HEK293 (cell line): ENCODE measurements around the gene FOXB1.
A peak's percentile ranks its signal among the peaks of the same experiment; 100 is the strongest.

Experiments used
- CTCF ChIA-PET: fragments of 350-600 bp; formaldehyde crosslinking; extraction: SDS; loops from one replicate; lab custom pipeline; 2021; ENCODE audit warnings: antibody characterized with exemption; lab: Yijun Ruan, JAX
- POLR2A ChIA-PET: fragments of 300-600 bp; formaldehyde crosslinking; extraction: SDS; loops from one replicate; lab custom pipeline; 2020; ENCODE audit warnings: antibody characterized with exemption, inconsistent platforms; lab: Yijun Ruan, JAX
- H3K27ac ChIP-seq: fragments of 200-500 bp; sonication (Bioruptor generic); 2 replicates; pipeline ENCODE4 v1.5.1; 2014; ENCODE audit warnings: low read depth, low read length, control low read depth, inconsistent platforms; ENCODE audit errors: extremely low read depth
- H3K36me3 ChIP-seq, 2 experiments: fragments of 200-500 bp in 1 of 2; sonication (Bioruptor generic) in 1 of 2; 1 replicate in 1 of 2; 2 replicates in 1 of 2; pipeline ENCODE4 v1.5.1; 2014 to 2017; ENCODE audit warnings: inconsistent platforms in 2 of 2, low read length in 2 of 2; ENCODE audit not compliant: control insufficient read depth in 2 of 2, insufficient read depth in 1 of 2
- H3K4me1 ChIP-seq: fragments of 200-500 bp; sonication (Bioruptor generic); 2 replicates; pipeline ENCODE4 v1.5.1; 2014; ENCODE audit warnings: mild to moderate bottlenecking, low read length, inconsistent platforms; ENCODE audit not compliant: control insufficient read depth, insufficient read depth
- H3K4me3 ChIP-seq: 2 replicates; pipeline ENCODE4 v1.5.1; 2011; ENCODE audit warnings: low read depth, mild to moderate bottlenecking, control low read depth, low read length, moderate library complexity
- H3K9me3 ChIP-seq: fragments of 200-500 bp; sonication (Bioruptor generic); 2 replicates; pipeline ENCODE4 v1.5.1; 2014; ENCODE audit warnings: low read depth, low read length, inconsistent platforms; ENCODE audit not compliant: control insufficient read depth, insufficient read depth
- BCL11A ChIP-seq: fragments of 450-650 bp; formaldehyde crosslinking; IDR thresholded peaks from 2 replicates; pipeline ENCODE4 v1.5.1; 2016; ENCODE audit warnings: low read depth, missing biosample characterization, missing genetic modification characterization
- HOXC10 ChIP-seq: sonication (generic); formaldehyde crosslinking; IDR thresholded peaks from 2 replicates; pipeline ENCODE4 v1.8.1; 2023; ENCODE audit warnings: mild to moderate bottlenecking, missing genetic modification reagents
- PRDM1 ChIP-seq: fragments of 450-650 bp; formaldehyde crosslinking; IDR thresholded peaks from 2 replicates; pipeline ENCODE4; 2016; ENCODE audit warnings: missing biosample characterization, missing genetic modification characterization
- ZBTB17 ChIP-seq: fragments of 450-650 bp; formaldehyde crosslinking; IDR thresholded peaks from 2 replicates; pipeline ENCODE4 v1.5.1; 2016; ENCODE audit warnings: missing biosample characterization, missing genetic modification characterization
- ZBTB20 ChIP-seq: fragments of 450-650 bp; formaldehyde crosslinking; IDR thresholded peaks from 2 replicates; pipeline ENCODE4 v1.5.1; 2016; ENCODE audit warnings: missing biosample characterization, missing genetic modification characterization
- ZEB2 ChIP-seq: fragments of 450-650 bp; formaldehyde crosslinking; IDR thresholded peaks from 2 replicates; pipeline ENCODE4 v1.5.1; 2016; ENCODE audit warnings: missing biosample characterization, missing genetic modification characterization
- ZFP69B ChIP-seq: fragments of 450-650 bp; formaldehyde crosslinking; IDR thresholded peaks from 2 replicates; pipeline ENCODE4 v1.5.1; 2016; ENCODE audit warnings: missing biosample characterization, missing genetic modification characterization
- ZNF10 ChIP-seq: fragments of 450-650 bp; formaldehyde crosslinking; IDR thresholded peaks from 2 replicates; pipeline ENCODE4 v1.5.1; 2017; ENCODE audit warnings: missing biosample characterization, missing genetic modification characterization
- ZNF19 ChIP-seq: fragments of 450-650 bp; formaldehyde crosslinking; IDR thresholded peaks from 2 replicates; pipeline ENCODE4; 2016; ENCODE audit warnings: missing biosample characterization, missing genetic modification characterization, low read depth
- ZNF2 ChIP-seq: fragments of 450-650 bp; formaldehyde crosslinking; IDR thresholded peaks from 2 replicates; pipeline ENCODE4 v1.5.1; 2016; ENCODE audit warnings: missing biosample characterization, missing genetic modification characterization
- ZNF549 ChIP-seq: fragments of 450-650 bp; IDR thresholded peaks from 2 replicates; pipeline ENCODE4 v1.5.1; 2018; ENCODE audit warnings: missing biosample characterization, missing genetic modification characterization, mild to moderate bottlenecking, inconsistent platforms, moderate library complexity
- ZNF600 ChIP-seq: fragments of 450-650 bp; formaldehyde crosslinking; IDR thresholded peaks from 2 replicates; pipeline ENCODE4 v1.5.1; 2016; ENCODE audit warnings: missing biosample characterization, missing genetic modification characterization
- ZNF76 ChIP-seq: fragments of 450-650 bp; formaldehyde crosslinking; IDR thresholded peaks from 2 replicates; pipeline ENCODE4; 2016; ENCODE audit warnings: low read depth, missing biosample characterization, missing genetic modification characterization, borderline replicate concordance
- ZNF792 ChIP-seq: fragments of 450-650 bp; formaldehyde crosslinking; IDR thresholded peaks from 2 replicates; pipeline ENCODE4 v1.5.1; 2016; ENCODE audit warnings: missing biosample characterization, missing genetic modification characterization
- TF ChIP-seq, protein P1 (sequence below): fragments of 450-650 bp; formaldehyde crosslinking; IDR thresholded peaks from 2 replicates; pipeline ENCODE4 v1.5.1; 2017; ENCODE audit warnings: missing biosample characterization, missing genetic modification characterization
- TF ChIP-seq, protein P2 (sequence below): fragments of 450-650 bp; formaldehyde crosslinking; IDR thresholded peaks from 2 replicates; pipeline ENCODE4 v1.5.1; 2016; ENCODE audit warnings: missing biosample characterization, missing genetic modification characterization

FOXB1 gene

DNA sequence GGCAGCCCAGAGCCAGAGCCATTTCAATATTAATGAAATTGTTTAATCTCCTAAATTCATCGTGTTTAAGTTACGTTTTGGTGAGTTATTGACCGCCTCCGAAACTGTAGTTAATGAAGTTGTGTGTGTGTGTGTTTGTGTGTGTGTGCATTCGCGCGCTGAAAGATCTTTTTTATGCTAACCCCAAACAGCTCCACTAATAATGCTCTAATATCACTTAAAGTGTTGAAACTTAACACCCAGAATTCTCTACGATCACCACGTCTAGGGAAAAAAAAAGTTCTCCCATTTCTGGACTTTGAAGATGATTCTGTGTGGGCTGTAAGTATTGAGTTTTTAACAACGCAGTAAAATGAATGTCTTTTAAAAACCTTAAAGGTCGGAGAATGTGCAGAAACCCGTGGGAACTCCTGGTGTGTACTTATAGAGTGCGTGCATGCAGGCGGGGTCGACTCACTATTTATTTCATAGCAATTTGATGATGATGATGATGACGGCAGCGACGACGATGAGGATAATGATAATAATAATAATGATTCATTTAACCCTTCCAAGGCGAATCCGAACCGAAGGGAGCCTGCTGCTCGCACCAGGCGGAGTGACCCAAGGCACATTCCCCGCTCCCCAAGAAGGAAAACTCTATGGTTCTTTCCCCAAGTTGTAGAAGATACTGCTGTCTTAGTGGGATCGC, 1.4 kb upstream of the FOXB1 start (continued):
- TF ChIP-seq ZFP69B (tag by site-specific recombination) (no peak), ZEB2 (tag by site-specific recombination) (0 out of 2 replicates have a peak, but pooled peaks have one; percentile 23)
- TF ChIP-seq, protein P1, sequence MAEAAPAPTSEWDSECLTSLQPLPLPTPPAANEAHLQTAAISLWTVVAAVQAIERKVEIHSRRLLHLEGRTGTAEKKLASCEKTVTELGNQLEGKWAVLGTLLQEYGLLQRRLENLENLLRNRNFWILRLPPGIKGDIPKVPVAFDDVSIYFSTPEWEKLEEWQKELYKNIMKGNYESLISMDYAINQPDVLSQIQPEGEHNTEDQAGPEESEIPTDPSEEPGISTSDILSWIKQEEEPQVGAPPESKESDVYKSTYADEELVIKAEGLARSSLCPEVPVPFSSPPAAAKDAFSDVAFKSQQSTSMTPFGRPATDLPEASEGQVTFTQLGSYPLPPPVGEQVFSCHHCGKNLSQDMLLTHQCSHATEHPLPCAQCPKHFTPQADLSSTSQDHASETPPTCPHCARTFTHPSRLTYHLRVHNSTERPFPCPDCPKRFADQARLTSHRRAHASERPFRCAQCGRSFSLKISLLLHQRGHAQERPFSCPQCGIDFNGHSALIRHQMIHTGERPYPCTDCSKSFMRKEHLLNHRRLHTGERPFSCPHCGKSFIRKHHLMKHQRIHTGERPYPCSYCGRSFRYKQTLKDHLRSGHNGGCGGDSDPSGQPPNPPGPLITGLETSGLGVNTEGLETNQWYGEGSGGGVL (tag by site-specific recombination) = 0 out of 2 replicates have a peak, but pooled peaks have one; percentile 11

DNA sequence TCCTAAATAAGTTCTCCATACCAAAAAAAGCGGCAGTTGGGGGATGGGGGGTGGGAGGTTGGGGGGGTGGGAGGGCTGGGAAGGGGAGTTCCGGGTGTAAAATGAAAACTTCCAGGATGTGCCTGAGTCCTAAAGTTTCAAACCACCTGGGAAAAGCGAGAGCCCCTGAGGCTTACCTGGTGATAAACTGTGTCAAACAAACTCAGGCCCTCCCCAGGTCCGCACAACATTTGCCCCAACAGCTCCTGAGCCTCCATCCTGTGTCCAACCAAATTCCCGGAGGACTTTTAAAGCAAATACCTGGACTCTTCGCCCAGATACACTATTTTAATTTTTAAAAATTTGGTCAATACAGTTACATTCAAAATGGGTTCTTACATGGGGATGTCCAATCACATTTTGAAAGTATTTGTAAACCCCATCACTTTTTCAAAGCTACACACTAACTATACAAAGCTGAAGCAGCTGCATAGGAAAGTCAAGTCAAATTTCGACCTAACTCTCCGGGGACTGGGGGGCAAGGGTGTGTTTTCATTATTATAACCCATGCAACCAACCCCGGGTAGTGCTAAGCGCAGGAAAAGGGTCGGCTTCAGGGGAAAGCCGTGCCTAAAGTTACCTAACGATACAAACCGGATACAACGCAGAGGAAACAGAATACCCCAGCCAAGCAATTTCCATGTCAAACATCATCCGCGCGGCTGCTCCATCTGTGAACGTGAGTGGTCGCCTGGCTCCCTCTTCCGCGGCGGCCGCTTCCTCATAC, 685 bp upstream of the FOXB1 start:
- Histone ChIP-seq H3K4me1 (peaks cover 26% of the 10 kb centered on the region), H3K36me3 (no peaks in the 10 kb centered on the region; a peak in 1 of 3 replicates), H3K9me3 (no peaks in the 10 kb centered on the region), H3K27ac (peak overlapping the region; percentile 99), H3K4me3 (peak overlapping the region; percentile 54)
- POLR2A ChIA-PET = interaction anchor here (0.8 to 1.5 kb wide), 5 partner anchors 9 to 124 kb away, joined by 3 to 10 read pairs (median 5); no protein-coding TSS in a partner anchor
- TF ChIP-seq ZNF549 (tag by site-specific recombination) (no peak), HOXC10 (CRISPR knock-in tag) (no peak), PRDM1 (tag by site-specific recombination) (0 out of 2 replicates have a peak, but pooled peaks have one; percentile 6), ZNF2 (0 out of 2 replicates have a peak, but pooled peaks have one; percentile 10), BCL11A (tag by site-specific recombination) (0 out of 2 replicates have a peak, but pooled peaks have one; percentile 9), ZBTB20 (tag by site-specific recombination) (peak; percentile 68), ZEB2 (tag by site-specific recombination) (0 out of 2 replicates have a peak, but pooled peaks have one; percentile 13)
- CTCF ChIA-PET = interaction anchor here (0.6 to 2.5 kb wide), 7 partner anchors 59 to 312 kb away, joined by 3 to 24 read pairs (median 3); no protein-coding TSS in a partner anchor

DNA sequence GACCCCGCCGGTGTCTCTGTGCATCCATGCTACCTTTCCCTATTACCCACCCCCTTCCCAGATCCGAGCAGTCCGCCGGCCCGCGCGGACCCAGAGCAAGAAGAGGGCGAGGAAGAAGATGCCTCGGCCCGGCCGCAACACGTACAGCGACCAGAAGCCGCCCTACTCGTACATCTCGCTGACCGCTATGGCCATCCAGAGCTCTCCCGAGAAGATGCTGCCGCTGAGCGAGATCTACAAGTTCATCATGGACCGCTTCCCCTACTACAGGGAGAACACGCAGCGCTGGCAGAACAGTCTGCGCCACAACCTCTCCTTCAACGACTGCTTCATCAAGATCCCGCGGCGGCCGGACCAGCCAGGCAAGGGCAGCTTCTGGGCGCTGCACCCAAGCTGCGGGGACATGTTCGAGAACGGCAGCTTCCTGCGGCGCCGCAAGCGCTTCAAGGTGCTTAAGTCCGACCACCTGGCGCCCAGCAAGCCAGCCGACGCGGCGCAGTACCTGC, 788 bp downstream of the FOXB1 start:
- TF ChIP-seq ZBTB17 = peak; percentile 31; the same call in 1 of the 2 replicates
- no peak for TF ChIP-seq ZNF792 (tag by site-specific recombination)
- TF ChIP-seq ZNF19 = no peak
- TF ChIP-seq, protein P2, sequence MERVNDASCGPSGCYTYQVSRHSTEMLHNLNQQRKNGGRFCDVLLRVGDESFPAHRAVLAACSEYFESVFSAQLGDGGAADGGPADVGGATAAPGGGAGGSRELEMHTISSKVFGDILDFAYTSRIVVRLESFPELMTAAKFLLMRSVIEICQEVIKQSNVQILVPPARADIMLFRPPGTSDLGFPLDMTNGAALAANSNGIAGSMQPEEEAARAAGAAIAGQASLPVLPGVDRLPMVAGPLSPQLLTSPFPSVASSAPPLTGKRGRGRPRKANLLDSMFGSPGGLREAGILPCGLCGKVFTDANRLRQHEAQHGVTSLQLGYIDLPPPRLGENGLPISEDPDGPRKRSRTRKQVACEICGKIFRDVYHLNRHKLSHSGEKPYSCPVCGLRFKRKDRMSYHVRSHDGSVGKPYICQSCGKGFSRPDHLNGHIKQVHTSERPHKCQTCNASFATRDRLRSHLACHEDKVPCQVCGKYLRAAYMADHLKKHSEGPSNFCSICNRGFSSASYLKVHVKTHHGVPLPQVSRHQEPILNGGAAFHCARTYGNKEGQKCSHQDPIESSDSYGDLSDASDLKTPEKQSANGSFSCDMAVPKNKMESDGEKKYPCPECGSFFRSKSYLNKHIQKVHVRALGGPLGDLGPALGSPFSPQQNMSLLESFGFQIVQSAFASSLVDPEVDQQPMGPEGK (tag by site-specific recombination) = peak; percentile 14; the same call in 1 of the 2 replicates
- peak; percentile 75 for TF ChIP-seq ZNF600 (tag by site-specific recombination)
- 0 out of 2 replicates have a peak, but pooled peaks have one; percentile 28 for TF ChIP-seq ZNF10
- peak; percentile 7; the same call in 1 of the 2 replicates for TF ChIP-seq ZNF76
- TF ChIP-seq, all 188 proteins: peak for 5

More for the DNA sequence above, 788 bp downstream of the FOXB1 start:
- peak overlapping the region; percentile 54 for H3K4me3 ChIP-seq
- peaks cover 26% of the 10 kb centered on the region for H3K4me1 ChIP-seq
- POLR2A ChIA-PET = interaction anchor here (0.8 to 1.5 kb wide), 5 partner anchors 10 to 393 kb away, joined by 3 to 10 read pairs (median 4); partner anchors contain the start of gene ANXA2
- CTCF ChIA-PET = interaction anchor here (0.7 to 2.5 kb wide), 5 partner anchors 88 to 318 kb away, joined by 3 to 24 read pairs (median 3); no protein-coding TSS in a partner anchor
- no peaks in the 10 kb centered on the region; a peak in 1 of 3 replicates for H3K36me3 ChIP-seq
- peak overlapping the region; percentile 99 for H3K27ac ChIP-seq
- H3K9me3 ChIP-seq = no peaks in the 10 kb centered on the region
